ENCODE measurements around the gene ZDHHC14.
"Not testable (repeated sequence)": the region's sequence is repeated elsewhere in the genome, so short reads cannot be mapped to it uniquely, and the experiment has no call there.

- TF ChIP-seq CTCF, POLR2A (IDR thresholded peaks at IDR 0.05): not testable (repeated sequence)
Observed at GRCh38 chr6:157463743-157464135, 82.7 kb downstream of the ZDHHC14 start.

All from ovary (tissue), 3 donors.